ENCODE data around the gene BAIAP3.

GRCh38 chr16:1361685-1362360 is 28.4 kb downstream of the BAIAP3 start:
- TF ChIP-seq, protein P1, sequence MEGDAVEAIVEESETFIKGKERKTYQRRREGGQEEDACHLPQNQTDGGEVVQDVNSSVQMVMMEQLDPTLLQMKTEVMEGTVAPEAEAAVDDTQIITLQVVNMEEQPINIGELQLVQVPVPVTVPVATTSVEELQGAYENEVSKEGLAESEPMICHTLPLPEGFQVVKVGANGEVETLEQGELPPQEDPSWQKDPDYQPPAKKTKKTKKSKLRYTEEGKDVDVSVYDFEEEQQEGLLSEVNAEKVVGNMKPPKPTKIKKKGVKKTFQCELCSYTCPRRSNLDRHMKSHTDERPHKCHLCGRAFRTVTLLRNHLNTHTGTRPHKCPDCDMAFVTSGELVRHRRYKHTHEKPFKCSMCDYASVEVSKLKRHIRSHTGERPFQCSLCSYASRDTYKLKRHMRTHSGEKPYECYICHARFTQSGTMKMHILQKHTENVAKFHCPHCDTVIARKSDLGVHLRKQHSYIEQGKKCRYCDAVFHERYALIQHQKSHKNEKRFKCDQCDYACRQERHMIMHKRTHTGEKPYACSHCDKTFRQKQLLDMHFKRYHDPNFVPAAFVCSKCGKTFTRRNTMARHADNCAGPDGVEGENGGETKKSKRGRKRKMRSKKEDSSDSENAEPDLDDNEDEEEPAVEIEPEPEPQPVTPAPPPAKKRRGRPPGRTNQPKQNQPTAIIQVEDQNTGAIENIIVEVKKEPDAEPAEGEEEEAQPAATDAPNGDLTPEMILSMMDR (IDR thresholded peaks at IDR 0.05) = no peak
- TF ChIP-seq POLR2A (IDR thresholded peaks at IDR 0.05) = no peak

Measured in Peyer's patch (tissue), 4 donors.